Left renal pelvis (tissue), 4 donors: Measurements from ENCODE around the gene KPNA5. TPM values are rescaled to one million over a fixed set of nuclear protein-coding genes. Genes with fewer than 3 reads are reported as not detected.
"Not testable (repeated sequence)": the region's sequence is repeated elsewhere in the genome, so short reads cannot be mapped to it uniquely, and the experiment has no call there.

ENCODE experiments used
- DNase-seq, 4 donors: peaks; one replicate each; pipeline ENCODE4 v3.0.0-alpha.2; 2013; ENCODE audit warnings: low read depth in 4 of 4, low spot score in 3 of 4
- polyA plus RNA-seq, 4 donors: library from polyadenylated mRNA; unstranded; fragments of 120-200 nt; gene quantifications; one replicate each; pipeline ENCODE4 v1.2.1, GENCODE V29; 2013; ENCODE audit not compliant: insufficient read length in 4 of 4

KPNA5 gene
- polyA plus RNA-seq, 4 donors, result 17.1 to 25.8 (median 19.9) TPM

DNA sequence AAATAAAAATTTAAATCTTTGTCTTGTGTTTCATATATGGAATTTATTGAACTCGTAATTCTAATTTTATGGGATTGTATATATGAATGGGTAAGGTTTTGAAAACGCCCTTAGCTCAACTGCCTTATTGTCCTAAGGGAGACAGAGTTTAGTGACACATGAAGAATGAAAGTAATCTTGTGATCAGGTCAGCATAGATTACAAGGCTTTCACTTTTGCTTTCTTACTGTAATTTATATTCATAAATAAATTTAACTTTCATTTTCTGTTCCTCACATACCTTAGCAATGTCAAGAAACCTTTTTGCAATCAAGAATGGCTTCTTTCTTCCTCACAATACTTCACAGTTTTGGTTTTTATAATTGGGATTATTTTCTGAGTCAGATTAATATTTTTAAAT is 14.4 kb downstream of the KPNA5 start:
- no peak for DNase-seq

DNA sequence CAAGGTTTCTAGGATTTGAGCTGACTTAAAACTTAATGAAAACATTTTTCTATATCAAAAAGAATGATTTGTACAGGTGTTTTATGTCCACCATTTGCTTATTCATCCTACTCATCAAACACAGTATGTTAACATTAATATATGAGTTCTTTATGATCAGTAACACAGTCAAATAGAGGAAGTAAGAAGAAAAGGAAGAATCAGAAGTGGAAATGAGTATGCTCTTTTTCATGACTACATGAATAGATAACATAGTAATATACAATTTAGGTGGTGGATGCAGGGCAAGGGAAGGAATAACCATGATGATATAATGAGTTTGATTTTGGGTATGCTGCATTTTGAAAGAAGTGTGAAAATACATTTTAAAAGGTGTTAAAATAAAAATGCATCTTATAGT is 16.5 kb downstream of the KPNA5 start:
- no peak for DNase-seq

DNA sequence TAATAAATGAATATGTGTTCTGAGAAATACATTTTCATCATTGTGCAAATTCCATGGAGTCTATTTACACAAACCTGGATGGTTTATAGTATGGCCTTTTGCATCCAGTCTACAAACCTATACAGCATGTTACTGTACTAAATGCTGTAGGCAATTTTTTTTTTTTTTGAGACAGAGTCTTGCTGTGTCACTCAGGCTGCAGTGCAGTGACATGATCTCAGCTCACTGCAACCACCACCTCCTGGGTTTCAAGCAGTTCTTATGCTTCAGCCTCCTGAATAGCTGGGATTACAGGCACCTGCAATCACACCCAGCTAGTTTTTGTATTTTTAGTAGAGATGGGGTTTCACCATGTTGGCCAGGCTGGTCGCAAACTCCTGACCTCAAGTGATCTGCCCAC is 22.9 kb downstream of the KPNA5 start:
- DNase-seq, result not testable (repeated sequence)

- DNase-seq, result no peak
Measured at GRCh38 chr6:116705917-116706316, 24.9 kb downstream of the KPNA5 start.

DNA sequence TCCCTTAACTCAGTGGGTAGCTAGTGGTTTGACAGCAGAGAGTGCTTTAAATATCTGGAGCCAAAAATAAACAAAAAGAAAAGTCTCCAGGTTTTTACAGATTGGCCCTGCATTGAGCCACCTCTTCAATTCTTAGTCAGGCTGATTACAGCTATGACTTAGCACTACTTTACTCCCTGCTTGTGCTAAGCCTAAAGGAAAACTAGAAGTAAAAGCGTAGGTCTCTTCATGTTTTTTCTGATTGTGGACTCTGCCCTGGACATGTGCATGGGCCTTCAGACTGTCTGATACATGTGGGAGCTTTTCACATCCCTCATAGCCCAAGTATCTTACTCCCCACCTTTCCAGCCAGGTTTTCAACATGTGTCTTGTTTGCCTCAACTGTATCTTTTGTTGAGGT is 33.3 kb downstream of the KPNA5 start:
- no peak for DNase-seq

DNA sequence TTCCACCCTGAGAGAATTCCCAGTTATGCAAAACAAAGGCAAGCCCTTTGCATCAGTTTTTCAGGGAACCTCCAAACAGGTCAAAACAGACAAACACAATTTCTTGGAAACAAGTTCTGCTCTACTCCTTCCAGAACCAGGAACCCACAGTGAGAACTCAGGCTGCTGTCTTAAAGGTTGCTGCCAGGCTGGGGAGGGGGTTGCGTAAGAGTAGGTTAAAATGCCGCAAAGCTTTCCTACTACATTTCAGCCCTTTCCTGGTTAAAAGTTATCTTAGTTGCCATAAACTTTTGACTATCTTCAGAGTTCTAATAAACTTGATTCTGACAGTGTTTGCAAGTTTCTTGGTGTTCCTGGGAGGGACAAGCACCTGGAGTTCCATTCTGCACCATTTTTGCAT is 33.8 kb downstream of the KPNA5 start:
- no peak for DNase-seq

DNA sequence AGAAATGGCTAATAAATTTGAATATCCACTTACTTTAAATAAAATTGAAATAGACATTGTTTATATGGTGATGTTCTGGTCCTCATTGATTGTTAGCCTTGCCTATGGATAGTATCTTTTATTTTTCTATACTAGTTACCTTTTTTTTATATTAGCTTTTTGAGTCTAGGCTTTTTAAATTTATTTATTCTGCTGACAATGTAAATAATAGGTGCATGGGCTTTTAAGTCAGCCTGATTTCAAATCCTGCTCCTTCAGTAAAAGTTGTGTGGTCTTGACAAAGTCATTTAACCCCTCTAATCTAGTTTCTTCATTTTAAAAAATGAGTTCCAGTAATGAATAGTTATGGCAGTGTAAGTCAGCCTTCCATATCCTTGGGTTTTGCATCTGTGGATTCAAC is 45.9 kb downstream of the KPNA5 start:
- no peak for DNase-seq

DNA sequence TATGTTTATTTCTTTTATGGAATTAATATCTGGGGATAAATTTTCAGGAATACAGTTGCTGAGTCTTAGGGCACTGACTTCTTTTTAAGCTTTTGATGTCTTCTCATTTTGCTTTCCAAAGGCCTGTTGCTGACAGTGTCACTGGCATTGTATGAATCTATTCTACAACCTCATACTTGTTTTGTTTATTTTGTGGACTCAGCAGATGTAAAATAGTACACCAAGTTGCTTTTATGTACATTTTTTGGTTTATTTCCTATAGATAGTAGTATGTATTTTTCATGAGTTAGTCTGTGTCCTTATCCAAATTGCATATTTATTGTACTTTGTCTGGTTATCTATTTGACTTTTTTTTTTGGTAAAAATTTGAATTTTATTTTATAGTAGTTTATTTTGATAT is 49.5 kb downstream of the KPNA5 start:
- DNase-seq, result no peak

DNA sequence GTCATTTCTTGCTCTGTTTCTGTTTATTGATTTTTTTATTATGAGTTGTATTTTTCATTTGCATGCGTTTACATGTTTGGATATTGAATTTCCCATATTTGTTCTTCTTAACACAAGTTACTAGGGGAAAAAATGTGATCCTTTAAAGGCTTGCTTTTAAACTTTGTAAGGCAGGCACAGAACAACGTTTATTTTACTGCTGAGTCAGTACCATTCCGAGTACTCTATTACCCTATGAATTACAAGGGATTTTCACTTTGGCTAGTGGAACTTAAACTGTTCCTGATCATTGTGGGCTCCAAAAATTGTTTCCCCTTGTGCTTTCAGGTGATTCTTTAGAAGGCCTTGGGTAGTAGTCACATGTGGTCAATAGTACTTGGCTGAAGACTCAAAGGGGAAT is 56.0 kb downstream of the KPNA5 start:
- DNase-seq, result no peak

GRCh38 chr6:116740486-116740885 is 59.5 kb downstream of the KPNA5 start:
- not testable (repeated sequence) for DNase-seq

DNA sequence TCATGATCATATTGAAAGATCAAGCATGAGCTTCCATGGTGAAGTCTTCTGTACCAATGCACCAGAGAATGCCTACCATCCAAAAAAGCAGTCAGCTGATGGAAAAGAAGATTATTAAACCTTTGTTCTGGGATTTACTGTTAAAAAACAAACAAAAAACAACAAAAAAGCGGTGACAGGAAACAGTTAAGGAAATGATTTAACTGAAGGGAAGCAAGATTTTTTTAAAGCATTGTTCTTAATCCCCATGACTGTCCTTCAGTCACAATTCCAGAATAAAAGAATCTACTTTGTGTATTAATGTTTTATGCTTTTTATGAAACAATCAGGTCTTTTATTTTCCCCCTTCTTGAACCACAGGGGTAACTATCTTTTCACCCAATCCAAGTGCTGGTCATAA is 60.6 kb downstream of the KPNA5 start:
- no peak for DNase-seq

DNA sequence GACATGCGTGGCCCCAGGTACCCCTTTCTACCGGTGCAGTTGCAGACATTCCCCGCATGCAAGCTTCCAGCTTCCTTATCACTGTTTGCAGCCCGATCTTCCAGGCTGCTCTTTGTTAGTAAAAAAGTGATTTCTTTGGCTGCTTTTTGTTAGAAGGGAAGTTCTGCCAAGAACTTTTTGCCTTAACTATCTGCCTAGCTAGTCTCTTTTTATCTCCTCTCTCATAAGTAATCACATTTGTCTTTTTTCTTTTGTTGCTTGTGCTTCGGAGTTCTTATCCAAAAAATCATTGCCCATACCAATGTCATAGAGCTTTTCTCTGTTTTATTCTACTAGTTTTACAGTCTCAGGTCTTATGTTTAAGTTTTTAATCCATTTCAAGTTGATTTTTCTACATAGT is 64.2 kb downstream of the KPNA5 start:
- no peak for DNase-seq

GRCh38 chr6:116761779-116762178 is 80.8 kb downstream of the KPNA5 start:
- DNase-seq, result no peak

DNA sequence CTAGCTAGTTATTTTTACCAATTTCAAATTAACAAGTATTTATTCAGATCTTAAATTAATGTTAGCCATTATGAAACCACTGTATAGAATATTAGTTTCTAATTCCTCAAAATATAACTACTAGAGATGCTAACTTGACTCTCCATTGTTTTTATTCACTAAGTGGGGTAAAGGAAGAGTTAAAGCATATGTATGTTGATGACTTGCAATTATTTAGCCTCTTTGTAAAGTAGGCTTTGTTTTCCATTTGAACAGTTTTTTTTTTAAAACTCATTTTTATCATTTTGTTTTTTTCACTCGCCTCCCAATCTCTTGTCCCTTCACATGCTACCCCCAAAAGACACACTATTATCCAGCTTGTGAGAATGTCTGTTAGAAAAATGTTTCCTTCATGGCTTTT is 81.2 kb downstream of the KPNA5 start:
- no peak for DNase-seq

GRCh38 chr6:116763048-116763447 is 82.0 kb downstream of the KPNA5 start:
- no peak for DNase-seq

- no peak for DNase-seq
Measured at GRCh38 chr6:116763906-116764628, 83.1 kb downstream of the KPNA5 start.

DNA sequence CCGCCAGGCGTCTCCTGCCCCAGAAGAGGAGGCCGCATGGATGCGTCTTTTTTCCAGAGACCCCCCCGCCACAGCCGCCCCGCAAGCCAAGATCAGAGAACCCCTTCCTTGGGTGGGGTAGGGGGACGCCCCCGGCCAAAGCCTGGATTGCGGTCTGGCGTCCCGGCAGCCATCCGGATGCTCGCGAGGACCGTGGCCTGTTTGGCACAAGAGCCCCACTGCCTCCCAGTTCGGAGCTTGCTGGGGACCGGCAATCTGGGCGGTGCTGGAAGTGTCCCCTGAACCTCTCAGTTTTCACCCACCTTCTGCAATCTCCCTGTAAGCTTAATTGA is 83.6 kb downstream of the KPNA5 start:
- peak in 1 of 4 donors; percentile 18 for DNase-seq

GRCh38 chr6:116764961-116765841 is 84.2 kb downstream of the KPNA5 start, which contains the start of gene FAM162B:
FAM162B (minus strand) TSS chr6:116765719; CDS start chr6:116765576, 143 bp downstream.
- DNase-seq, result peak in 1 of 4 donors; percentile 10

DNA sequence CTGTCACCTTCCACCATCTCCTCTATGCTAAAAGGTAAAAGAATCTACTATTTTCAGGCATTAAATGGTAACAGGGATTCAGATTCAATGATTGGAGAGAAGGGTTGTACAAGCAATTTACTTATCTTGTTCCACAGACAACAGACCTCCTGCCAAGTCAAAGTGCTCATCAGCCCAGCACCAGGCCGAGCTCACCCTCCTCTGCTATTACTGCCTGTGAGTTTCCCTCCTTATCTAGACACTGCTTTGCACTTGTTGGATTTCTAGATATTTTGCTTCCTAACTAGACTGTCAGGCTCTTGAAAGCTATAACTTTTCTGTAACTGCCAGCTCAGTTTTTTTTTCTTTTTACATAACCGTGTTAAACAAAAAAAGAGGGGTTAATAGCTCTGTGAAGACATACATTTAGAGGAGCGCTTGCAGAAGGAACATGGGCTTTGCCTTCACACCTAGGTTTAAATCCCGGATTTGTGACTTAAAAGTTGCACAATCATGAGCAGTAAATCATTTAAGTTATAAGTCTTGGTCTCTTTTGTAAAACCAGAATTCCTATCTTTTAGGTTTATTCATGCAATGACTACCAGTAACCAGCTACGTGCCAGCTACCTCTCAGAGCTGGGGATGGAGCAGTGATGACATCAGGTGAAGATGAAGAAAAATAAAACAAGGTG is 85.6 kb downstream of the KPNA5 start:
- no peak for DNase-seq

- DNase-seq, result no peak
Measured at GRCh38 chr6:116767715-116768114, 86.7 kb downstream of the KPNA5 start.

- no peak for DNase-seq
Measured at GRCh38 chr6:116772450-116772849, 91.4 kb downstream of the KPNA5 start.
